GM12878 (cell line): ENCODE measurements around the gene ARMC3.

Experiments
- EP300 ChIP-seq, 2 experiments: fragments of 150-350 bp in 1 of 2; IDR thresholded peaks; 2 replicates each; pipeline ENCODE4 v1.6.1; 2011 to 2012; ENCODE audit warnings: low read depth in 2 of 2, low read length in 2 of 2, borderline replicate concordance in 1 of 2, improper control_type of control experiment in 1 of 2, inconsistent platforms in 1 of 2; ENCODE audit not compliant: control insufficient read depth in 1 of 2
- RBBP5 ChIP-seq: fragments of 200-600 bp; sonication (generic); conservative IDR thresholded peaks from 2 replicates; pipeline ENCODE4 v1.6.1; 2016
- TF ChIP-seq, protein P1 (sequence below): IDR thresholded peaks from 2 replicates; pipeline ENCODE4 v1.6.1; 2012; ENCODE audit warnings: low read depth, low read length, improper control_type of control experiment
- TF ChIP-seq, protein P2 (sequence below), 3 experiments: IDR thresholded peaks in 2 of 3; conservative IDR thresholded peaks in 1 of 3; 2 replicates each; pipeline ENCODE4 v1.5.1; 2011; ENCODE audit warnings: low read depth in 3 of 3, low read length in 3 of 3, mild to moderate bottlenecking in 3 of 3, control low read depth in 2 of 3, moderate library complexity in 2 of 3, inconsistent platforms in 1 of 3, mixed read lengths in 1 of 3; ENCODE audit not compliant: control insufficient read depth in 2 of 3, insufficient read depth in 1 of 3; ENCODE audit errors: extremely low read depth in 1 of 3
- TF ChIP-seq, protein P3 (sequence below): IDR thresholded peaks from 2 replicates; pipeline ENCODE4 v1.6.1; 2012; ENCODE audit warnings: mild to moderate bottlenecking, low read depth, low read length

GRCh38 chr10:22990443-22990842, 62.6 kb downstream of the ARMC3 start:
- TF ChIP-seq EP300 (IDR thresholded peaks at IDR 0.05; ENCODE audit: borderline replicate concordance in 1 of 2, control insufficient read depth in 1 of 2, low read depth in 2 of 2, low read length in 2 of 2) (no peak), RBBP5 (no peak)
- TF ChIP-seq, protein P1, sequence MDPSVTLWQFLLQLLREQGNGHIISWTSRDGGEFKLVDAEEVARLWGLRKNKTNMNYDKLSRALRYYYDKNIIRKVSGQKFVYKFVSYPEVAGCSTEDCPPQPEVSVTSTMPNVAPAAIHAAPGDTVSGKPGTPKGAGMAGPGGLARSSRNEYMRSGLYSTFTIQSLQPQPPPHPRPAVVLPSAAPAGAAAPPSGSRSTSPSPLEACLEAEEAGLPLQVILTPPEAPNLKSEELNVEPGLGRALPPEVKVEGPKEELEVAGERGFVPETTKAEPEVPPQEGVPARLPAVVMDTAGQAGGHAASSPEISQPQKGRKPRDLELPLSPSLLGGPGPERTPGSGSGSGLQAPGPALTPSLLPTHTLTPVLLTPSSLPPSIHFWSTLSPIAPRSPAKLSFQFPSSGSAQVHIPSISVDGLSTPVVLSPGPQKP: no peak
- TF ChIP-seq, protein P2, sequence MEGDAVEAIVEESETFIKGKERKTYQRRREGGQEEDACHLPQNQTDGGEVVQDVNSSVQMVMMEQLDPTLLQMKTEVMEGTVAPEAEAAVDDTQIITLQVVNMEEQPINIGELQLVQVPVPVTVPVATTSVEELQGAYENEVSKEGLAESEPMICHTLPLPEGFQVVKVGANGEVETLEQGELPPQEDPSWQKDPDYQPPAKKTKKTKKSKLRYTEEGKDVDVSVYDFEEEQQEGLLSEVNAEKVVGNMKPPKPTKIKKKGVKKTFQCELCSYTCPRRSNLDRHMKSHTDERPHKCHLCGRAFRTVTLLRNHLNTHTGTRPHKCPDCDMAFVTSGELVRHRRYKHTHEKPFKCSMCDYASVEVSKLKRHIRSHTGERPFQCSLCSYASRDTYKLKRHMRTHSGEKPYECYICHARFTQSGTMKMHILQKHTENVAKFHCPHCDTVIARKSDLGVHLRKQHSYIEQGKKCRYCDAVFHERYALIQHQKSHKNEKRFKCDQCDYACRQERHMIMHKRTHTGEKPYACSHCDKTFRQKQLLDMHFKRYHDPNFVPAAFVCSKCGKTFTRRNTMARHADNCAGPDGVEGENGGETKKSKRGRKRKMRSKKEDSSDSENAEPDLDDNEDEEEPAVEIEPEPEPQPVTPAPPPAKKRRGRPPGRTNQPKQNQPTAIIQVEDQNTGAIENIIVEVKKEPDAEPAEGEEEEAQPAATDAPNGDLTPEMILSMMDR (IDR thresholded peaks at IDR 0.05 in 2 of 3, conservative IDR thresholded peaks at IDR 0.05 in 1 of 3; ENCODE audit: control insufficient read depth in 2 of 3, extremely low read depth in 1 of 3, insufficient read depth in 1 of 3, low read depth in 3 of 3, low read length in 3 of 3): no peak
- TF ChIP-seq, protein P3, sequence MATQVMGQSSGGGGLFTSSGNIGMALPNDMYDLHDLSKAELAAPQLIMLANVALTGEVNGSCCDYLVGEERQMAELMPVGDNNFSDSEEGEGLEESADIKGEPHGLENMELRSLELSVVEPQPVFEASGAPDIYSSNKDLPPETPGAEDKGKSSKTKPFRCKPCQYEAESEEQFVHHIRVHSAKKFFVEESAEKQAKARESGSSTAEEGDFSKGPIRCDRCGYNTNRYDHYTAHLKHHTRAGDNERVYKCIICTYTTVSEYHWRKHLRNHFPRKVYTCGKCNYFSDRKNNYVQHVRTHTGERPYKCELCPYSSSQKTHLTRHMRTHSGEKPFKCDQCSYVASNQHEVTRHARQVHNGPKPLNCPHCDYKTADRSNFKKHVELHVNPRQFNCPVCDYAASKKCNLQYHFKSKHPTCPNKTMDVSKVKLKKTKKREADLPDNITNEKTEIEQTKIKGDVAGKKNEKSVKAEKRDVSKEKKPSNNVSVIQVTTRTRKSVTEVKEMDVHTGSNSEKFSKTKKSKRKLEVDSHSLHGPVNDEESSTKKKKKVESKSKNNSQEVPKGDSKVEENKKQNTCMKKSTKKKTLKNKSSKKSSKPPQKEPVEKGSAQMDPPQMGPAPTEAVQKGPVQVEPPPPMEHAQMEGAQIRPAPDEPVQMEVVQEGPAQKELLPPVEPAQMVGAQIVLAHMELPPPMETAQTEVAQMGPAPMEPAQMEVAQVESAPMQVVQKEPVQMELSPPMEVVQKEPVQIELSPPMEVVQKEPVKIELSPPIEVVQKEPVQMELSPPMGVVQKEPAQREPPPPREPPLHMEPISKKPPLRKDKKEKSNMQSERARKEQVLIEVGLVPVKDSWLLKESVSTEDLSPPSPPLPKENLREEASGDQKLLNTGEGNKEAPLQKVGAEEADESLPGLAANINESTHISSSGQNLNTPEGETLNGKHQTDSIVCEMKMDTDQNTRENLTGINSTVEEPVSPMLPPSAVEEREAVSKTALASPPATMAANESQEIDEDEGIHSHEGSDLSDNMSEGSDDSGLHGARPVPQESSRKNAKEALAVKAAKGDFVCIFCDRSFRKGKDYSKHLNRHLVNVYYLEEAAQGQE: no peak
